ENCODE data around the gene STXBP6.

The STXBP6 gene

GRCh38 chr14:25049568-25050268, at the start of gene STXBP6:
TSS of gene STXBP6 (minus strand) at chr14:25050147. CDS start at chr14:24974818, 75,329 bp downstream.
- peak; percentile 36 for DNase-seq

- DNase-seq = no peak
Measured at GRCh38 chr14:25097120-25097519, 47.2 kb upstream of the STXBP6 start.

GRCh38 chr14:25095736-25096437, 45.9 kb upstream of the STXBP6 start:
- DNase-seq = no peak

- no peak for DNase-seq
Measured at GRCh38 chr14:25094171-25094907, 44.4 kb upstream of the STXBP6 start.

- DNase-seq = no peak
Measured at GRCh38 chr14:25092258-25092740, 42.4 kb upstream of the STXBP6 start.

GRCh38 chr14:25090716-25091454, 40.9 kb upstream of the STXBP6 start:
- DNase-seq = no peak

GRCh38 chr14:25090256-25090655, 40.3 kb upstream of the STXBP6 start:
- DNase-seq = no peak

- DNase-seq = no peak
Measured at GRCh38 chr14:25089496-25089895, 39.5 kb upstream of the STXBP6 start.

- DNase-seq = no peak
Measured at GRCh38 chr14:25086821-25087396, 37.0 kb upstream of the STXBP6 start.

GRCh38 chr14:25086081-25086480, 36.1 kb upstream of the STXBP6 start:
- no peak for DNase-seq

GRCh38 chr14:25080682-25081081, 30.7 kb upstream of the STXBP6 start:
- DNase-seq = no peak

- DNase-seq = no peak
Measured at GRCh38 chr14:25079311-25079710, 29.4 kb upstream of the STXBP6 start.

- no peak for DNase-seq
Measured at GRCh38 chr14:25074099-25074685, 24.2 kb upstream of the STXBP6 start.

GRCh38 chr14:25069879-25070278, 19.9 kb upstream of the STXBP6 start:
- DNase-seq = no peak

- no peak for DNase-seq
Measured at GRCh38 chr14:25067600-25067999, 17.7 kb upstream of the STXBP6 start.

- DNase-seq = no peak
Measured at GRCh38 chr14:25062022-25062321, 12.0 kb upstream of the STXBP6 start.

GRCh38 chr14:25056688-25057078, 6.7 kb upstream of the STXBP6 start:
- no peak for DNase-seq

GRCh38 chr14:25055992-25056687, 6.2 kb upstream of the STXBP6 start:
- DNase-seq = no peak

- no peak for DNase-seq
Measured at GRCh38 chr14:25055005-25055404, 5.1 kb upstream of the STXBP6 start.

GRCh38 chr14:25053585-25053984, 3.6 kb upstream of the STXBP6 start:
- DNase-seq = no peak

GRCh38 chr14:25052921-25053320, 3.0 kb upstream of the STXBP6 start:
- no peak for DNase-seq

- DNase-seq = no peak
Measured at GRCh38 chr14:25052385-25052784, 2.4 kb upstream of the STXBP6 start.
